Esophagus muscularis mucosa (tissue), 4 donors: Measurements from ENCODE around the gene OR1E1.
"Not testable (repeated sequence)": the region's sequence is repeated elsewhere in the genome, so short reads cannot be mapped to it uniquely, and the experiment has no call there.

ENCODE experiments used
- CTCF ChIP-seq, 3 experiments: fragments of 200-600 bp in 2 of 3; fragments of 450-650 bp in 1 of 3; sonication (generic) in 2 of 3; IDR thresholded peaks; one replicate each; pipeline ENCODE4 v1.5.1; 2017 to 2019; ENCODE audit warnings: antibody characterized with exemption in 3 of 3, mild to moderate bottlenecking in 2 of 3, moderate library complexity in 1 of 3
- EP300 ChIP-seq: sonication (generic); formaldehyde crosslinking; IDR thresholded peaks from one replicate; pipeline ENCODE4 v1.6.1; 2017; ENCODE audit warnings: antibody characterized with exemption
- POLR2A ChIP-seq: fragments of 450-650 bp; IDR thresholded peaks from one replicate; pipeline ENCODE4 v1.6.1; 2017; ENCODE audit warnings: antibody characterized with exemption, moderate library complexity, mild to moderate bottlenecking, low read depth
- POLR2AphosphoS5 ChIP-seq, 2 donors: sonication (generic); formaldehyde crosslinking; IDR thresholded peaks; one replicate each; pipeline ENCODE4 v1.6.1; 2017; ENCODE audit warnings: antibody characterized with exemption in 2 of 2

DNA sequence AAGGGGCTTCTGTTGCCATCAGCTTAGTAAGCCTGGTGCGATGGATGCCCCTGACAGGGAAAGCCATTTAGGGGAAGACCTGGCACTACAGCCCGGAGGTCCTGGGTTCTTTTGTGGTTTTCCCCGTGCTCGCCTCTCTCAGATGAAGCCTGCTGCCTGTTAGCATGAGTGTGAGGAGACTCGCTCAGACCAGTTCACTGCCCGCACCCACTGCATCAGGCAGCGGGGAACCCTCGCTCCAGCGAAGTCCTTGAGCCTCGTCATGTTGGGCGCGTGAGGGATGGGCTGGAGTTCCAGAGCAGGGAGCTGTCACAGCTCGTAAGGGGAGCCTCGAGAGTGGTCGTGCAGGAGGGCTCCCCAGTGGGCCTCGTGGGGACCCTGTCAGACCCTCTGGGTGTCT is 14.0 kb upstream of the OR1E1 start:
- TF ChIP-seq POLR2A; CTCF (IDR thresholded peaks at IDR 0.05); POLR2AphosphoS5 (IDR thresholded peaks at IDR 0.05); EP300: not testable (repeated sequence)
